RKO (cell line): Measurements from ENCODE around the gene FBXO3.
"Not testable (repeated sequence)": the region's sequence is repeated elsewhere in the genome, so short reads cannot be mapped to it uniquely, and the experiment has no call there.

Experiments used
- DNase-seq: peaks from one replicate; pipeline ENCODE4 v3.0.0-alpha.2; 2016; ENCODE audit warnings: low spot score

The FBXO3 gene

GRCh38 chr11:33773987-33774735 is at the start of gene FBXO3:
TSS of gene FBXO3 (minus strand) at chr11:33774520. CDS start at chr11:33774497, 23 bp downstream.
- peak; percentile 84 for DNase-seq

- not testable (repeated sequence) for DNase-seq
These were observed 48.7 kb upstream of the FBXO3 start for GRCh38 chr11:33822981-33823380.

GRCh38 chr11:33819278-33820035 is 45.1 kb upstream of the FBXO3 start:
- no peak for DNase-seq

GRCh38 chr11:33808228-33808828 is 34.0 kb upstream of the FBXO3 start:
- DNase-seq: peak; percentile 79

- DNase-seq: no peak
These were observed 30.2 kb upstream of the FBXO3 start for GRCh38 chr11:33804471-33804870.

GRCh38 chr11:33802194-33802950 is 28.1 kb upstream of the FBXO3 start:
- peak; percentile 87 for DNase-seq

GRCh38 chr11:33801821-33802193 is 27.5 kb upstream of the FBXO3 start:
- no peak for DNase-seq

- no peak for DNase-seq
These were observed 23.6 kb upstream of the FBXO3 start for GRCh38 chr11:33797879-33798278.

GRCh38 chr11:33790040-33790439 is 15.7 kb upstream of the FBXO3 start:
- DNase-seq: no peak

- not testable (repeated sequence) for DNase-seq
These were observed 13.8 kb upstream of the FBXO3 start for GRCh38 chr11:33788095-33788494.

GRCh38 chr11:33787076-33787475 is 12.8 kb upstream of the FBXO3 start:
- DNase-seq: no peak

- no peak for DNase-seq
These were observed 11.3 kb upstream of the FBXO3 start for GRCh38 chr11:33785609-33786008.

- DNase-seq: no peak
These were observed 5.7 kb upstream of the FBXO3 start for GRCh38 chr11:33779849-33780528.

GRCh38 chr11:33778675-33779074 is 4.4 kb upstream of the FBXO3 start:
- no peak for DNase-seq

- no peak for DNase-seq
These were observed 3.6 kb upstream of the FBXO3 start for GRCh38 chr11:33777906-33778305.

- no peak for DNase-seq
These were observed 1.6 kb upstream of the FBXO3 start for GRCh38 chr11:33775832-33776470.

GRCh38 chr11:33775467-33775807 is 1.1 kb upstream of the FBXO3 start:
- no peak for DNase-seq

GRCh38 chr11:33774736-33775466 is 581 bp upstream of the FBXO3 start:
- no peak for DNase-seq

GRCh38 chr11:33773404-33773986 is 825 bp downstream of the FBXO3 start:
- peak; percentile 47 for DNase-seq

- DNase-seq: no peak
These were observed 1.4 kb downstream of the FBXO3 start for GRCh38 chr11:33772870-33773269.
